Neuronal stem cell (in vitro differentiated cells): ENCODE data around the gene IQCE.

Source experiments
- DNase-seq: peaks from one replicate; pipeline ENCODE4 v3.0.0-alpha.2; 2013; ENCODE audit warnings: low spot score
- H2AFZ ChIP-seq: one replicate; pipeline ENCODE4 v1.6.1; 2013; ENCODE audit warnings: mild to moderate bottlenecking, low read length, inconsistent platforms
- H2AK5ac ChIP-seq: 2 replicates; pipeline ENCODE4 v1.6.1; 2013; ENCODE audit warnings: low read depth, mild to moderate bottlenecking, inconsistent platforms, low read length, moderate library complexity, mixed read lengths
- H2BK120ac ChIP-seq: 2 replicates; pipeline ENCODE4 v1.6.1; 2013; ENCODE audit warnings: low read depth, mild to moderate bottlenecking, inconsistent platforms, low read length, moderate library complexity, mixed read lengths
- H2BK12ac ChIP-seq: one replicate; pipeline ENCODE4 v1.6.1; 2013; ENCODE audit warnings: low read length, inconsistent platforms
- H2BK15ac ChIP-seq: 2 replicates; pipeline ENCODE4 v1.6.1; 2013; ENCODE audit warnings: mild to moderate bottlenecking, low read length, inconsistent platforms, mixed read lengths
- H2BK5ac ChIP-seq: one replicate; pipeline ENCODE4 v1.6.1; 2013; ENCODE audit warnings: inconsistent platforms, mild to moderate bottlenecking, low read length, moderate library complexity
- H3K14ac ChIP-seq: one replicate; pipeline ENCODE4 v1.6.1; 2013; ENCODE audit warnings: low read length, inconsistent platforms
- H3K18ac ChIP-seq: 2 replicates; pipeline ENCODE4 v1.6.1; 2013; ENCODE audit warnings: low read length, inconsistent platforms
- H3K23ac ChIP-seq: 2 replicates; pipeline ENCODE4 v1.6.1; 2013; ENCODE audit warnings: low read depth, mild to moderate bottlenecking, mixed read lengths, low read length, inconsistent platforms; ENCODE audit not compliant: poor library complexity
- H3K27ac ChIP-seq: replicated peaks from 3 replicates; pipeline ENCODE4 v1.5.1; 2013; ENCODE audit warnings: low read length, inconsistent platforms
- H3K27me3 ChIP-seq, 3 experiments: 2 replicates each; pipeline ENCODE4 v1.6.1; 2013; ENCODE audit warnings: low read length in 3 of 3, mild to moderate bottlenecking in 2 of 3, inconsistent platforms in 1 of 3, low read depth in 1 of 3, mixed read lengths in 1 of 3, moderate library complexity in 1 of 3; ENCODE audit not compliant: control insufficient read depth in 3 of 3, insufficient read depth in 3 of 3
- H3K36me3 ChIP-seq, 2 donors: replicated peaks in 1 of 2; 2 replicates each; pipeline ENCODE4 v1.6.1; 2013; ENCODE audit warnings: low read length in 2 of 2; ENCODE audit not compliant: control insufficient read depth in 2 of 2, insufficient read depth in 2 of 2
- H3K4ac ChIP-seq: 2 replicates; pipeline ENCODE4 v1.6.1; 2013; ENCODE audit warnings: inconsistent platforms, mild to moderate bottlenecking, low read length, moderate library complexity
- H3K4me1 ChIP-seq, 2 donors: 1 replicate in 1 of 2; 2 replicates in 1 of 2; pipeline ENCODE4 v1.6.1; 2013; ENCODE audit warnings: low read length in 2 of 2, low read depth in 1 of 2; ENCODE audit not compliant: control insufficient read depth in 2 of 2, insufficient read depth in 1 of 2
- H3K4me2 ChIP-seq: one replicate; pipeline ENCODE4 v1.6.1; 2013; ENCODE audit warnings: mild to moderate bottlenecking, low read length, inconsistent platforms; ENCODE audit not compliant: insufficient read depth, poor library complexity, severe bottlenecking
- H3K4me3 ChIP-seq, 2 donors: 2 replicates each; pipeline ENCODE4 v1.5.1; 2013; ENCODE audit warnings: low read length in 2 of 2, mild to moderate bottlenecking in 2 of 2, inconsistent platforms in 1 of 2, moderate library complexity in 1 of 2
- H3K79me1 ChIP-seq: one replicate; pipeline ENCODE4 v1.6.1; 2013; ENCODE audit warnings: low read depth, mild to moderate bottlenecking, inconsistent platforms, low read length, moderate library complexity
- H3K9ac ChIP-seq: one replicate; pipeline ENCODE4 v1.6.1; 2013; ENCODE audit warnings: mild to moderate bottlenecking, low read depth, low read length, inconsistent platforms; ENCODE audit not compliant: poor library complexity
- H3K9me3 ChIP-seq, 2 donors: replicated peaks in 1 of 2; 2 replicates each; pipeline versions ENCODE3 to v1.6.1; 2013; ENCODE audit warnings: low read length in 2 of 2, mild to moderate bottlenecking in 2 of 2, inconsistent platforms in 1 of 2, low read depth in 1 of 2, mixed read lengths in 1 of 2, moderate library complexity in 1 of 2; ENCODE audit not compliant: control insufficient read depth in 2 of 2, insufficient read depth in 1 of 2
- H4K8ac ChIP-seq: one replicate; pipeline ENCODE4 v1.6.1; 2013; ENCODE audit warnings: low read depth, mild to moderate bottlenecking, inconsistent platforms, low read length, moderate library complexity
- H4K91ac ChIP-seq: one replicate; pipeline ENCODE4 v1.6.1; 2013; ENCODE audit warnings: low read length, low read depth, mild to moderate bottlenecking, inconsistent platforms; ENCODE audit not compliant: poor library complexity
- WGBS, 2 donors: extraction: QIAGEN DNeasy Blood & Tissue Kit; methylation state at CpG; one replicate each; pipeline ENCODE4 v1.1.7; 2013; ENCODE audit warnings: missing lambda C conversion rate in 2 of 2, mixed read lengths in 1 of 2; ENCODE audit not compliant: insufficient read length in 2 of 2, insufficient replicate concordance in 1 of 2; ENCODE audit errors: extremely low coverage in 2 of 2; 5-methylcytosine and 5-hydroxymethylcytosine counted together

IQCE gene

DNA sequence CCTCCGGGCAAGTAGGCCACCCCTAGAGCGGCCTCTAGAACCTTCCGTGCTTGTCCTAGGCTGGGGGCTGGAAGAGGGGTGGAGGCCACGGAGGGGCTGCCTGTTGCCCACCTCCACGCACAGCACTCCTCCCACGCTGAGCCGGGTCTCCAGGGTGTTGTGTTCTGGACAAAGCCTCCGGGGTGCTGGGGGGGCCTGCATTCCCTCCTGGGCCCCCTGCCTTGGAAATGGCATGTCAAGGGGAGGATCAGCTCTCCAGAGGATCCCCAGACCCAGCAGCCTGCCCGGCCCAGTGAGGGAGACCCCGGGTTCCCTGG, 64.9 kb downstream of the IQCE start:
- no peak overlapping the region for H3K4ac ChIP-seq
- H3K4me2 ChIP-seq: no peak overlapping the region
- no peak overlapping the region for H2AFZ ChIP-seq
- H2BK120ac ChIP-seq: peak overlapping the region; percentile 35
- H2BK5ac ChIP-seq: peak overlapping the region; percentile 68
- no peaks in the 10 kb centered on the region for H3K27me3 ChIP-seq
- peaks cover 0 to 4% of the 10 kb centered on the region in 2 donors for H3K9me3 ChIP-seq
- peak overlapping the region; percentile 71 for H2AK5ac ChIP-seq
- no peak overlapping the region for H4K91ac ChIP-seq
- no CpG with 5 or more reads among the region's 10 CpGs for WGBS, 2 donors
- no peak overlapping the region for H3K9ac ChIP-seq
- peak overlapping the region; percentile 90 for H3K23ac ChIP-seq
- peaks cover 4% of the 10 kb centered on the region for H3K79me1 ChIP-seq
- no peak for DNase-seq
- peak overlapping the region; percentile 95 for H2BK15ac ChIP-seq
- no peak overlapping the region for H3K27ac ChIP-seq
- H3K4me1 ChIP-seq: peaks cover 14 to 16% of the 10 kb centered on the region in 2 donors
- peak overlapping the region; percentile 89 for H3K14ac ChIP-seq
- H3K36me3 ChIP-seq: no peaks in the 10 kb centered on the region
- no peak overlapping the region for H3K4me3 ChIP-seq
- peak overlapping the region; percentile 90 for H3K18ac ChIP-seq
- no peak overlapping the region for H4K8ac ChIP-seq
- H2BK12ac ChIP-seq: peak overlapping the region; percentile 89

DNA sequence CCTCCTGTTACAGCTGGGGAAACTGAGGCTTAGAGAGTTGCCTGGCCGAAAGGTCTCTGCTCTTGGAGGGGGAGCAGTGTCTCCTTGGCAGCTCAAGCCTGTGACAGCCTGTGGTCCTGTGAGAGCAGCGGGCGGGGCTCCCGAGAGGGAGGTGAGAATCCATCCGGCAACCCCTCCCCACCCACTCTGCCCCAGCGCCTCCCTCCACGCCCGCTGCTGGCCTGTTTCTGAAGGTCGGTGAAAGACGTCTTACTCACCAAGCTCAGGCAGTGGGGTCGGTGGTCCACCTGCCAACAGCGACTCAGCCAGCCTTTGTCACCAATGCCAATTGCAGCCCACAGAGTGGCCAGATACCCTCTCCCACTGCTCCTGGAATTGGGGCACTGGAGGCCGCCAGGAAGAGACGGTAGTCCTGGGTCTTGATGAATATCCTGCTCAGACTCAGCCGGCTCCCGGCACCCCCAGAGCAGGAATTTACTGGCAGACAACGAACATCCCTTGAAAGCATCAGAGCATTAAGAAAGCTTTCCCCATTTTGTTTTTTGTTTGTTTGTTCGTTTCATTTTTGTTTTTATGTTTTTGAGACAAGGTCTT, 65.6 kb downstream of the IQCE start:
- Histone ChIP-seq H3K4me2 (no peak overlapping the region), H3K27ac (no peak overlapping the region), H2BK120ac (no peak overlapping the region), H3K23ac (peak overlapping the region; percentile 90), H3K9ac (peak overlapping the region; percentile 63), H2AK5ac (peak overlapping the region; percentile 71), H2AFZ (no peak overlapping the region), H2BK5ac (peak overlapping the region; percentile 68), H3K18ac (peak overlapping the region; percentile 90), H3K4ac (peak overlapping the region; percentile 66), H4K91ac (peak overlapping the region; percentile 53), H3K27me3 (no peaks in the 10 kb centered on the region), H3K14ac (no peak overlapping the region), H2BK15ac (peak overlapping the region; percentile 95), H3K36me3 (no peaks in the 10 kb centered on the region), H2BK12ac (no peak overlapping the region), H3K9me3 (peaks cover 0 to 4% of the 10 kb centered on the region in 2 donors), H3K4me3 (no peak overlapping the region), H3K79me1 (peaks cover 4% of the 10 kb centered on the region), H3K4me1 (peaks cover 14 to 17% of the 10 kb centered on the region in 2 donors), H4K8ac (no peak overlapping the region)
- no CpG with 5 or more reads among the region's 18 CpGs for WGBS, 2 donors
- no peak for DNase-seq

DNA sequence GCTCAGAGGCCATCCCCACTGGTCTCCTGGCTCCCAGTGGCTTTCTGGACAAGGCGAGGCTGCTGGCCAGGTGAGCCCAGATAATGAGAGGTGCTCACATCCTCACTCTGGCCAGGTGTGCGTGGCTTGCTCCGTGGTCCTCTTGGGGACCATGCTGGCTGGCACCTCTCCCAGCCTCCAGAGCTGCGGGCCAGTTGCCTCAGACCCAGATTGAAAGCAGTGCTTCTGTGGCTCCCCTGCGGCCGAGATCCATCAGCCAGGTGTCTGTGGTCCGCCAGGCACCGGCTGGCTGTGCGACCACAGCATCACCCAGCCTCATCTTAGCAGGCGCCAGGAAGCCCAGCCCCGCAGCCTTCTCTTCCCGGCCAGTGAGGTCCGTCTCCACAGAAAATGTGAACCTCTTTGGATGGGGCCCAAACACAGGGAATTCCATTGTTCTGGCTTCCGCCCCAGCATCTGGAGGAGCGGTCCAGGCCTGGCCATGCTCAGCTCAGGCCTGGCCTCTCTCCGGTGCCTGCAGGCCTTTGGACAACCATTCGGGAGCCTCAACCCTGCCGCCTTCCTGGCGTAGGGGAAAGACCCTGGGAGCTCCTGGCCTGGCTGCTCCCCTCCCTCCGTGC, 67.8 kb downstream of the IQCE start:
- H2AFZ ChIP-seq: peak overlapping the region; percentile 64
- peaks cover 12 to 29% of the 10 kb centered on the region in 2 donors for H3K4me1 ChIP-seq
- peaks cover 6% of the 10 kb centered on the region for H3K79me1 ChIP-seq
- no peak overlapping the region for H4K91ac ChIP-seq
- peak overlapping the region; percentile 7 for H2BK12ac ChIP-seq
- H3K36me3 ChIP-seq: no peaks in the 10 kb centered on the region
- no peak for DNase-seq
- peaks cover 0 to 4% of the 10 kb centered on the region in 2 donors for H3K9me3 ChIP-seq
- peak overlapping the region; percentile 52 for H3K18ac ChIP-seq
- H2BK5ac ChIP-seq: no peak overlapping the region
- peaks cover 0 to 3% (median 0%) of the 10 kb centered on the region in 3 experiments for H3K27me3 ChIP-seq
- no peak overlapping the region for H3K27ac ChIP-seq
- peak overlapping the region; percentile 98 for H2BK120ac ChIP-seq
- peak overlapping the region; percentile 99 for H2AK5ac ChIP-seq
- H3K4me3 ChIP-seq: no peak overlapping the region
- H3K4ac ChIP-seq: peak overlapping the region; percentile 66
- peak overlapping the region; percentile 64 for H2BK15ac ChIP-seq
- H3K9ac ChIP-seq: no peak overlapping the region
- peak overlapping the region; percentile 44 for H3K23ac ChIP-seq
- no CpG with 5 or more reads among the region's 20 CpGs for WGBS, 2 donors
- H4K8ac ChIP-seq: peak overlapping the region; percentile 9
- H3K14ac ChIP-seq: peak overlapping the region; percentile 27
- H3K4me2 ChIP-seq: no peak overlapping the region

DNA sequence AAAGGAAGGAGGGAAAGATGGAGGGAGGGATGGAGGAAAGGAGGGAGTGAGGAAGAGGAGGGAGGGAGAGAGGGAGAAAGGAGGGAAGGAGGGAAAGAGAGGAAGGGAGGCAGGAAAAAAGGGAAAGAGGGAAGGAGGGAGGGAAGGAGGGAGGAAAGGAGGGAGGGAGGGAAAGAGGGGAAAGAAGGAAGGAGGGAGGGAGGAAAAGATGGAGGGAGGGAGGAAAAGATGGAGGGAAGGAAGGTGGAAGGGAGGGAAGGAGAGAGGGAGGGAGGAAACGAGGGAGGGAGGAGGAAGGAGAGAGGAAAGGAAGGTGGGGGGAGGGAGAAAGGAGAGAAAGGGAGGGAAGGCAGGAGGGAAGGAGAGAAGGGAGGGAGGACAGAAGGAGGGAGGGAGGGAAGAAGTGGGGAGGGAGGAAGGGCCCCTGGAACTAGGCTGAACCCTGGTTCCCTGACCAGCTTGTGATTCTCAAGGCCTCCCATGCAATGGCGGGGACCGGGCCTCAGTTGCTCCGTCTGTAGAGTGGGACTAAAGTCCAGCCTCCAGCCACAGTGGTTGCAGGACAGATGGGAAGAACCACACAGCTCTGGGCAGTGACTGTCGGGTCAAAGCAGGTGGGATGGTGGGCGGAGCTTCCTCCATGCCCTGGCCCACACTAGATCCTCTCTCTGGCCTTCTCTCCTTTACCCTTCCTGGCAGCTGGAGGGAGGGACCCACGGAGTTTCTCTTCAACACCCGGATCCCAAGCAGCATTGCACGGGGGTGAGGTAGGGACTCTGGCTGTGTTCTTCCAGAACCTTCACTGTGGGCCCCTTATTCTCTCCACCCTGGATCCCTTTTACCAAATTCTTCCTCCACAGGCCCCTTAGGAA, 68.7 kb downstream of the IQCE start:
- Histone ChIP-seq H4K8ac (no peak overlapping the region), H2BK15ac (no peak overlapping the region), H3K4me3 (no peak overlapping the region), H2AK5ac (peak overlapping the region; percentile 24), H3K4me2 (no peak overlapping the region), H3K9me3 (peaks cover 0 to 4% of the 10 kb centered on the region in 2 donors), H3K36me3 (no peaks in the 10 kb centered on the region), H3K14ac (no peak overlapping the region), H3K27ac (no peak overlapping the region), H3K23ac (no peak overlapping the region), H2AFZ (peak overlapping the region; percentile 64), H3K9ac (no peak overlapping the region), H3K18ac (peak overlapping the region; percentile 35), H2BK5ac (no peak overlapping the region), H3K27me3 (peaks cover 0 to 3% (median 0%) of the 10 kb centered on the region in 3 experiments), H2BK12ac (peak overlapping the region; percentile 65), H3K4ac (no peak overlapping the region), H4K91ac (no peak overlapping the region), H3K4me1 (peaks cover 6 to 22% of the 10 kb centered on the region in 2 donors), H2BK120ac (no peak overlapping the region), H3K79me1 (peaks cover 9% of the 10 kb centered on the region)
- 100% methylated on average over 1 of the region's 9 CpGs for WGBS, 2 donors
- no peak for DNase-seq
